Gastroesophageal sphincter (tissue), 4 donors: ENCODE measurements around the gene NRG2. TPM values are rescaled to one million over a fixed set of nuclear protein-coding genes. Genes with fewer than 3 reads are reported as not detected.

Experiments
- ATAC-seq: fragments of 150-250 bp; one replicate; pipeline ENCODE4 v1.9.1; 2016; ENCODE audit warnings: mild to moderate bottlenecking, moderate library complexity
- H3K27ac ChIP-seq, 4 donors: fragments of 200-600 bp; sonication (generic) in 3 of 4; 1 replicate in 3 of 4; 2 replicates in 1 of 4; pipeline ENCODE4 v1.5.1; 2016 to 2019
- H3K27me3 ChIP-seq: fragments of 200-600 bp; sonication (generic); one replicate; pipeline ENCODE4 v1.5.1; 2019
- H3K36me3 ChIP-seq, 2 donors: fragments of 200-600 bp; sonication (generic); one replicate each; pipeline ENCODE4 v1.5.1; 2019; ENCODE audit warnings: control low read depth in 1 of 2
- H3K4me1 ChIP-seq, 3 donors: fragments of 200-600 bp; sonication (generic); 1 replicate in 2 of 3; 2 replicates in 1 of 3; pipeline ENCODE4 v1.5.1; 2016 to 2019; ENCODE audit warnings: control low read depth in 2 of 3
- H3K4me3 ChIP-seq, 2 donors: fragments of 200-600 bp; sonication (generic); one replicate each; pipeline ENCODE4 v1.5.1; 2019; ENCODE audit warnings: mild to moderate bottlenecking in 1 of 2, moderate library complexity in 1 of 2
- H3K9me3 ChIP-seq, 3 donors: fragments of 200-600 bp; sonication (generic); one replicate each; pipeline ENCODE4 v1.5.1; 2017 to 2019; ENCODE audit warnings: control low read depth in 2 of 3
- EP300 ChIP-seq: sonication (generic); formaldehyde crosslinking; IDR thresholded peaks from one replicate; pipeline ENCODE4 v1.6.1; 2017; ENCODE audit warnings: antibody characterized with exemption, mild to moderate bottlenecking
- POLR2A ChIP-seq, 2 donors: fragments of 450-650 bp; IDR thresholded peaks; one replicate each; pipeline ENCODE4 v1.6.1; 2017; ENCODE audit warnings: antibody characterized with exemption in 2 of 2, mild to moderate bottlenecking in 2 of 2, moderate library complexity in 1 of 2
- POLR2AphosphoS5 ChIP-seq: sonication (generic); formaldehyde crosslinking; IDR thresholded peaks from one replicate; pipeline ENCODE4 v1.6.1; 2017; ENCODE audit warnings: antibody characterized with exemption
- WGBS, 2 donors: methylation state at CpG; one replicate each; pipeline ENCODE4 v1.1.5; 2018; ENCODE audit warnings: low coverage in 1 of 2; 5-methylcytosine and 5-hydroxymethylcytosine counted together
- total RNA-seq, 4 donors: library from RNA; depleted of rRNA; stranded (reverse); fragments of >200 nt; gene quantifications; one replicate each; pipeline ENCODE4 v1.1.0, GENCODE V29; 2016
- TF ChIP-seq, protein P1 (sequence below), 4 experiments: fragments of 200-600 bp in 2 of 4; fragments of 450-650 bp in 2 of 4; sonication (generic) in 1 of 4; IDR thresholded peaks; one replicate each; pipeline ENCODE4 v1.5.1; 2017 to 2019; ENCODE audit warnings: antibody characterized with exemption in 4 of 4, mild to moderate bottlenecking in 2 of 4, moderate library complexity in 2 of 4

The NRG2 gene
- total RNA-seq, 4 donors from 2014 or later: 3.2 to 7.6 (median 5.1) TPM

DNA sequence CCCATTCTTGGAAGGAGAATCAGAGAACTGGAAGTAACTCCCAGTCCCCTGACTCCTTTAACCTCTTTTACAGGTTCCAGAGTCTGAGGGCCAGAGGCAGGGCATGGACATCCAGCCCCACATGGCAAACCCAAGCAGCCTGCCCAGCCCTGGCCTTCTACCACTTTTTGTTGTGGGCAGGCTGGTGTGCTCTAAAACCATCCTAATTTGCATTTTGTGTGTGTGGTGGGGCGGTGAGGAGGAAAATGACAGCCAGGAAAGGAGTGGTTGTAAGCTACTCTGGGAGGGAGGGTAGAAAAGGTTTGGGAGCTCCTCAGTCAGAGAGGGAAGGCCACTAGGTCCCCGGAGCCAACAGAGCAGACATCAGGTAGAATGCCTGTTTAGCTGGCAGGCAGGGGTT lies 156.9 kb downstream of the NRG2 start:
- 100% methylated on average over 1 of the region's 2 CpGs; no CpG with 5 or more reads in 1 of the 2 donors for WGBS, 2 donors
- no peaks in the 10 kb centered on the region for H3K9me3 ChIP-seq
- ATAC-seq: no peak
- peaks cover 0 to 20% of the 10 kb centered on the region in 2 donors for H3K36me3 ChIP-seq
- no peaks in the 10 kb centered on the region for H3K27me3 ChIP-seq
- TF ChIP-seq EP300 (no peak), POLR2A (IDR thresholded peaks at IDR 0.05) (no peak), POLR2AphosphoS5 (no peak)
- TF ChIP-seq, protein P1, sequence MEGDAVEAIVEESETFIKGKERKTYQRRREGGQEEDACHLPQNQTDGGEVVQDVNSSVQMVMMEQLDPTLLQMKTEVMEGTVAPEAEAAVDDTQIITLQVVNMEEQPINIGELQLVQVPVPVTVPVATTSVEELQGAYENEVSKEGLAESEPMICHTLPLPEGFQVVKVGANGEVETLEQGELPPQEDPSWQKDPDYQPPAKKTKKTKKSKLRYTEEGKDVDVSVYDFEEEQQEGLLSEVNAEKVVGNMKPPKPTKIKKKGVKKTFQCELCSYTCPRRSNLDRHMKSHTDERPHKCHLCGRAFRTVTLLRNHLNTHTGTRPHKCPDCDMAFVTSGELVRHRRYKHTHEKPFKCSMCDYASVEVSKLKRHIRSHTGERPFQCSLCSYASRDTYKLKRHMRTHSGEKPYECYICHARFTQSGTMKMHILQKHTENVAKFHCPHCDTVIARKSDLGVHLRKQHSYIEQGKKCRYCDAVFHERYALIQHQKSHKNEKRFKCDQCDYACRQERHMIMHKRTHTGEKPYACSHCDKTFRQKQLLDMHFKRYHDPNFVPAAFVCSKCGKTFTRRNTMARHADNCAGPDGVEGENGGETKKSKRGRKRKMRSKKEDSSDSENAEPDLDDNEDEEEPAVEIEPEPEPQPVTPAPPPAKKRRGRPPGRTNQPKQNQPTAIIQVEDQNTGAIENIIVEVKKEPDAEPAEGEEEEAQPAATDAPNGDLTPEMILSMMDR (IDR thresholded peaks at IDR 0.05): no peak
- no peak overlapping the region for H3K27ac ChIP-seq
- H3K4me3 ChIP-seq: no peak overlapping the region
- H3K4me1 ChIP-seq: peaks cover 0 to 35% (median 1%) of the 10 kb centered on the region in 3 donors

DNA sequence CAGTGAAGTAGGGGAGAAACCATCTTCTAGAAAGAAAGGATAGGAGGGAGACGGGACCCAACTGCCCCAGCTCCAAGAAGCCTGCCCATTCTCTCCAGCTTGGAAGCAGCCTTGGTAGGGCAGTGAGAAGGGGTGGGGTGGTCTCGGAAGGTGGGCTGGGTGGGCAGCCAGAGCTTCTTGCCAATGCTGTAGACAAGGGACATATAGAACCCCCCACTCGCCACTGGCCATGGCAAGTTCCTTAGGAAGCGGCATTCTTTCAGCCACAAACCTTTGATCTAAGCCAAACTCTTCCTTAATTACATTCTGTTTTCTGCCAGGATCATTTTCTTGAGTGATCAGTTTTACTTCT lies 157.3 kb downstream of the NRG2 start:
- Histone ChIP-seq H3K36me3 (peaks cover 0 to 20% of the 10 kb centered on the region in 2 donors), H3K27ac (no peak overlapping the region), H3K4me1 (peaks cover 0 to 39% (median 4%) of the 10 kb centered on the region in 3 donors), H3K4me3 (no peak overlapping the region), H3K27me3 (no peaks in the 10 kb centered on the region), H3K9me3 (no peaks in the 10 kb centered on the region)
- TF ChIP-seq POLR2A (IDR thresholded peaks at IDR 0.05): no peak
- no peak for TF ChIP-seq POLR2AphosphoS5
- TF ChIP-seq EP300: no peak
- TF ChIP-seq, protein P1 (IDR thresholded peaks at IDR 0.05): no peak
- no peak for ATAC-seq
- WGBS, 2 donors: 89 to 96% methylated on average over 3 to 4 of the region's 4 CpGs

DNA sequence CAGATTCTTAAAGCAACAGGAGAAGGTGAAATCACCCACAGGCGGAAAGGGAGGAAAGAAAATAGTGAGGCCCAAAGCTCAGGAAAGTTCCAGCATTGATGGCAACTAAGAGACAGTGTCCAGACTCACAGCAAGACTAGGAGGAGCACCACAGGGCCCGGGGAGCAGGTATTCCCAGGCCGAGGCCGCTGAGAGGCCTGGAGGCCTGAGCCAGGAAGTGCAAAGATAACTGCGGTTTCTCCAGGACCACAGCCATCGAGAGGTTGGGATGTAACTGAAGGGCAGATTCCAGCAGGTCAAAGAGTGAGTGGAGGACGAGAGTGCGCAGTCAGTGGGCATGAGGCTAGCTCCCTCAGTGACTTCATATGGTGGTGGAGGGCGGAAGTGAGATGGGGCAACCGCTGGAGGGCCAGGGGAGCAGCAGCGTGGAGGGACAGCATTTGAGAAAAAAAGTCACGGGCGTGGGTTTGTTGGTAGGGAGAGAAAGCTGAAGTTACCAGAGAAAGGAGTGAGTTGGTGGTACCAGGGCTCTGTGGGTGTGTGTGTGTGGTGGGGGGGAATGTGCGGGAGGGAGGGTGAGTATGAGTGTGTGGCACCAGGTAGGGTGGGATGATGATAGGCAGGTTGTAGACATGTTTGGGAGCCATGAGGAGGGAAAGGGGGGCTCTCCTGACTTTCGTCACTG lies 157.8 kb downstream of the NRG2 start:
- H3K9me3 ChIP-seq: no peaks in the 10 kb centered on the region
- 87 to 90% methylated on average over 13 to 15 of the region's 15 CpGs for WGBS, 2 donors
- no peaks in the 10 kb centered on the region for H3K27me3 ChIP-seq
- H3K4me3 ChIP-seq: no peak overlapping the region
- TF ChIP-seq POLR2AphosphoS5 (no peak), POLR2A (IDR thresholded peaks at IDR 0.05) (no peak), EP300 (no peak)
- TF ChIP-seq, protein P1 (IDR thresholded peaks at IDR 0.05): no peak
- peaks cover 0 to 20% of the 10 kb centered on the region in 2 donors for H3K36me3 ChIP-seq
- peaks cover 0 to 44% (median 7%) of the 10 kb centered on the region in 3 donors for H3K4me1 ChIP-seq
- no peak overlapping the region for H3K27ac ChIP-seq
- no peak for ATAC-seq

DNA sequence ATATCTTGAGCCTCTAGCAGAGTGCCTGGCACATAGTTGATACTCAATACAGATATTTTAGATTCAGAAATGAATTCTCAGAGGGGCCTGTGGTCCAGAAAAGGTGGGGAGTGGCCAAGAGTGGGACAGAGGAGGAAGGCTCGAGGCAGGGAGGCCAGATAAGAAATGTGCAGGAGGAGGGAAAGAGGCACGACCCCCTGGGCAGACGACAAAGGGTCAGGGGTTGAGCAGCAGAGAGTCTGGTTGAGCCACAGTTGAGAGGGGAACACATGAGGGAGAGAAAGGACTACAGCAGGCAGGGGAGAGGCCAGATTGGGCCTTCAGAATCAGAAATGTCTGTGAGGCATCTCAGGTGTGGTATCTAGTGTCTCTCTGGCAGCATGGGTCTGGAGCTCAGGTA lies 158.4 kb downstream of the NRG2 start:
- Histone ChIP-seq H3K9me3 (no peaks in the 10 kb centered on the region), H3K36me3 (peaks cover 0 to 20% of the 10 kb centered on the region in 2 donors), H3K27me3 (no peaks in the 10 kb centered on the region), H3K4me1 (peaks cover 0 to 50% (median 11%) of the 10 kb centered on the region in 3 donors), H3K4me3 (no peak overlapping the region), H3K27ac (no peak overlapping the region)
- ATAC-seq: no peak
- WGBS, 2 donors: 55 to 70% methylated on average over 3 of the region's 3 CpGs
- no peak for TF ChIP-seq POLR2AphosphoS5
- no peak for TF ChIP-seq EP300
- TF ChIP-seq, protein P1 (IDR thresholded peaks at IDR 0.05): no peak

DNA sequence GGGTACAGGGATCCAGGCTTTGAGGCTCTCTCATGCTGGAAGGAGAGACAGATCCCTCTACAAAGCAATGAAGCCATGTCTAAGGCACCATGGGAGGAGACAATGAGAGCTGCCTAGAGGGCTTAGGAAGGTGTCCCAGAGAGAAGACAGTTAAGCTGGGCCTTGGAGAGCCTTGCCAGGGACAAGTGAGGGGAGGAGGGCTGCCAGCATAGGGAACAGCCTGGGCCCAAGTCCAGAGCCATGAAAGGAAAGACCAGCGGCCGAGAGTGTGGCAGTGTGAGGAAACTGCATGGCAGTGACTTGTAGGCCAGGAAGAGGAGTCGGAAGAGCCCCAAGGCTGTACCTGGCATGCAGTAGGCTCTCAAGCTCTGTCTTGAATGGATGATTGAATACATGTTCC lies 159.0 kb downstream of the NRG2 start:
- Histone ChIP-seq H3K27ac (no peak overlapping the region), H3K9me3 (no peaks in the 10 kb centered on the region), H3K4me1 (peaks cover 0 to 54% (median 11%) of the 10 kb centered on the region in 3 donors), H3K4me3 (no peak overlapping the region), H3K36me3 (peaks cover 0 to 20% of the 10 kb centered on the region in 2 donors), H3K27me3 (no peaks in the 10 kb centered on the region)
- ATAC-seq: peak; percentile 62
- TF ChIP-seq POLR2A (IDR thresholded peaks at IDR 0.05) (no peak), EP300 (no peak), POLR2AphosphoS5 (no peak)
- TF ChIP-seq, protein P1 (IDR thresholded peaks at IDR 0.05): no peak
- 53% methylated on average over 3 of the region's 3 CpGs; no CpG with 5 or more reads in 1 of the 2 donors for WGBS, 2 donors
